Posterior cingulate gyrus (tissue), 11 donors: ENCODE data around the gene IRF9.
A peak's percentile ranks its signal among the peaks of the same experiment; 100 is the strongest.

Experiments
- DNase-seq, 10 donors: peaks; one replicate each; pipeline versions ENCODE4 v3.0.0 to v3.0.0-alpha.2; 2020 to 2021; ENCODE audit warnings: mixed read lengths in 3 of 10
- intact Hi-C: fragments of 100-400 bp; cut with DNase I; formaldehyde crosslinking; loops from one replicate; pipeline ENCODE4 v1.15.1; 2023

Gene IRF9

DNA sequence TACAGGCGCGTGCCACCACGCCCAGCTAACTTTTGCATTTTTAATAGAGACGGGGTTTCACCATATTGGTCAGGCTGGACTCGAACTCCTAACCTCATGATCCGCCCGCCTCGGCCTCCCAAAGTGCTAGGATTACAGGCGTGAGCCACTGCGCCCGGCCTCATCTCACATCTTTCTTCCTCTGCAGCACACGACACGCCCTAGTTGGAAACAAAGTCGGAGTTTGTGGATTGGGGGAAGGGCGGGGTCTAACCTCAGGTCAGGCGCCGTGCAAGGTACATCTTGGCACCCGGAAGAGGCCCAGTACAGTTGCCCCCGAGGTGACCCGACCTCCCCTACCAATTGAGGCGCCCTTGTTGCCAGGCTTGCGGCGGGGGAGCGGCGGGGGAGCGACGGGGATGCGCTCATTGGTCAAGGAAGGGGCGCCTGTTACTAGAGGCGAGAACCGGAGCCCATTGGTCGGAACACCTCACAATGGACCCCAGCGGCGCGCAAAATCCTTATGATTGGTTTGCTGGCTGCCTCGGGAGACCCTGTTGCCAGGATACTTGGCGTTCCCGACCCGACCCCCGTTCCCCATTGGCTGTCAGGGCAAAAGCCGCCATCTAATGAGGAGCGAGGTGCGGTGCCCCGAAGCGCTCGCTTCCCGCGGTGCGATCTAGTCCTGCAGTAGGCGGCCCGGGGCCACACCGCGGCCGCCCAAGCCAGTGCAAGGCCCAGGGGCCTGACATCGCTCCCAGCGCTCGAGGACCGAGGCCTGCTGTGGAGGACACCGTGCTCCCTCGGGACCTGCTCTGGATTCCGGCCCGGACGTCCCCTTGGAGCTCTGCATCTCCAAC, 10.6 kb downstream of the IRF9 start, which contains the start of gene REC8:
REC8 (plus strand) TSS at position 659 of the 839 bp plus-strand sequence. CDS start 473 bp downstream, outside the sequence.
- intact Hi-C loops, result no loop called here
- peak; percentile 80 to 99 (median 94) for DNase-seq

DNA sequence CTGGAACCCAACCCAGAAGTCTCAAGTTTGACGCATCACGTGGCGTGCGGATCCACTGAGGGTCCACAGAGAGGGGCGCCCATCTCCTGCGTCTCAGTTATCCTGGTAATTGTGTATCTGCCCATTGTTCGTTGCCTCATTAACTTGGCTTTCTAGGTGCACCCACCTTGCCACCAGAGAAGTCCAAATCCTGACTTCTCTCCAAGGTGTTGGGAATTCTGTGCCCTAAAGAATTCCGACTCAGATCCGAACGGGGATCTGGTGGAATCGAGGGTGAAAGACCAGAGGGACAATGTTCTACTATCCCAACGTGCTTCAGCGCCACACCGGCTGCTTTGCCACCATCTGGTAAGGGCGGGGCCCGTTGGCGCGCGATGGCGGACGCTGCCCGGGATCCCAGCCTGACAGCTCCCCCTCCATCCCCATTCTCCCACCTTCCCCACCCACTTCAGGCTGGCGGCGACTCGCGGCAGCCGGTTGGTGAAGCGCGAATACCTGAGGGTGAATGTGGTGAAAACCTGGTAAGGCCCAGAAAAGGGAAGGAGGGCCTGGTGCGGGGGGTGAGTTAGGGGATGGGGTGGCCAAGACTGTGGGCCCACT, 11.3 kb downstream of the IRF9 start:
- peak in 5 of 10 donors; percentile 18 to 86 (median 76) for DNase-seq
- intact Hi-C loops, result no loop called here

DNA sequence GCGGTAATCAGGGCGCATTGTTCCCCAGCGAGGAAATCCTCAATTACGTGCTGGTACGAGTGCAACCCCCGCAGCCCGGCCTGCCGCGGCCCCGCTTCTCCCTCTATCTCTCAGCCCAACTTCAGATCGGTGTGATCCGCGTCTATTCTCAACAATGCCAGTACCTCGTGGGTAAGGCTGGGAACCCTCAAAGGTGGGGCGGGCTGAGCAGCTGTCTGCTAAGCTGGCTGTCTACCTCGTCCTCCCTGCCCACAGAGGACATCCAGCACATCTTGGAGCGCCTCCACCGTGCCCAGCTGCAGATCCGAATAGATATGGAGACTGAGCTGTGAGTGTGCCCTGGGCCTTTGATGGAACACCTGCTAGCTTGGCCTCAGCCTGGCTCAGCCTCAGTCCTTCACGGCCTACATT, 11.8 kb downstream of the IRF9 start:
- intact Hi-C loops, result no loop called here
- DNase-seq, result peak in 7 of 10 donors; percentile 19 to 90 (median 55)

DNA sequence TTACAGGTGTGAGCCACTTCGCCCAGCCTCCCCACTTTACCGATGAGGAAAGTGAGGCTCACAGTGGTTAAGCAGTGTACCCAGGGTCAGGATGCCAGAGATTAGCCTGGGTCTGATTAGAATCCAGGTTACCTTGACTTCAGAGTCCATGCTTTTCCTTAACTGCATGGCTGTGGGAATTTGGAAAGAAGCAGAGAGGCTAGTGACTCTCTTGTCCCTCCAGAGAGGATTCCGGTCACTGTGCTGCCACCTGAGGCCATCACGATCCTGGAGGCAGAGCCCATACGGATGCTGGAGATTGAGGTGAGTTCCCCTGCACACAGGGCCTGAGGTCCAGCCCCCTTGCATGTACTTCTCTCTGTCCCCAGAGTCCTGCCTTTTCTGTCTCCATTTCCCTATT, 15.5 kb downstream of the IRF9 start:
- peak in 1 of 10 donors; percentile 5 for DNase-seq
- intact Hi-C loops, result no loop called here

DNA sequence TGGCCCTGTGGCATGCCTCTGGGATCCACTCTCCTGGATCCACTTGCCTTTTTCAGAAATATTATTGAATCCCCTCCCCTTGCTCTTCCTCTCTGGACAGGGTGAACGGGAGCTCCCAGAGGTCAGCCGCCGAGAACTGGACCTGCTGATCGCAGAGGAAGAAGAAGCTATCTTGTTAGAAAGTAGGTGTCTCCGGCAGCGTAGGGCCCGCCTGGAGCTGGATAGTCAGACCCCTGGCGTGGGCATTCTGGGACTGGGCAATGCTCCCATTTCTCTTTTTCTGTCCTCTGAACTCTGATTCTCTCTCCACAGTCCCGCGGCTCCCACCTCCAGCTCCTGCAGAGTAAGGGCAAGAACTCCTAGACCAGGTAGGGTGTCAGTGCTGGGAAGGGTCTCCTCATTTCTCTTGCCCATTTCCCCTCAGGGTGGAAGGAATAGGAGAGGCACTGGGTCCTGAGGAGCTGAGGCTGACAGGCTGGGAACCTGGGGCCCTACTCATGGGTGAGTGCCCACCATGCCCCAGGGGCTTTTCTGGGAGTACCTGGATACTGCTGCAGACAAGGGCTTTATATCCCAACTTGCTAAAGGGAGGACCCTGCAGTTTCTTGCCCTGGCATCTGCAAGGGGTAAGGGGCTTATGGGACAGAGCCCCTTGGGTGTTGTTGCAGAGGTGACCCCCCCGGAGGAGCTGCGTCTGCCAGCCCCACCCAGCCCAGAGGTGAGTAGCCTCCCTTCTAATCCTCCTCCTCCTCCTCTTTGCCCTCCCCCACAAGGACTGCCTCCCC, 16.2 kb downstream of the IRF9 start:
- DNase-seq, result peak in 1 of 10 donors; percentile 39
- intact Hi-C loops, result no loop called here

DNA sequence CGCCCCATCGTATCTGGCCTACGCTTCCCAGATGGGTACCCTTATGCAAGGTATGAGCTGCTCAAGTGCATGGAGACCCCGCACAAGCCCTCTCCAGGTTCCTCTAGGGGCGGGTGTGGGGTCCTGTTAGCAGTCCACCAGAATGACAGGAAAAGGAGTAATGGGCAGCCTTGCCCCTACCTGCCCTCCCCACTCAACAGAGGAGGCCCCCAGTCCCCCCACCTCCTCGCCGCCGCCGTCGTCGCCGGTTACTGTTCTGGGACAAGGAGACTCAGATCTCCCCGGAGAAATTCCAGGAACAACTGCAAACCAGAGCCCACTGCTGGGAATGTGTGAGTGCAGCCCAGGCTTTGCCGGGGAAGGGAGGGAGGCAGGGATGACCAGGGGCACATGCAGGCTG, 16.8 kb downstream of the IRF9 start:
- DNase-seq, result peak in 1 of 10 donors; percentile 46
- intact Hi-C loops, result no loop called here

DNA sequence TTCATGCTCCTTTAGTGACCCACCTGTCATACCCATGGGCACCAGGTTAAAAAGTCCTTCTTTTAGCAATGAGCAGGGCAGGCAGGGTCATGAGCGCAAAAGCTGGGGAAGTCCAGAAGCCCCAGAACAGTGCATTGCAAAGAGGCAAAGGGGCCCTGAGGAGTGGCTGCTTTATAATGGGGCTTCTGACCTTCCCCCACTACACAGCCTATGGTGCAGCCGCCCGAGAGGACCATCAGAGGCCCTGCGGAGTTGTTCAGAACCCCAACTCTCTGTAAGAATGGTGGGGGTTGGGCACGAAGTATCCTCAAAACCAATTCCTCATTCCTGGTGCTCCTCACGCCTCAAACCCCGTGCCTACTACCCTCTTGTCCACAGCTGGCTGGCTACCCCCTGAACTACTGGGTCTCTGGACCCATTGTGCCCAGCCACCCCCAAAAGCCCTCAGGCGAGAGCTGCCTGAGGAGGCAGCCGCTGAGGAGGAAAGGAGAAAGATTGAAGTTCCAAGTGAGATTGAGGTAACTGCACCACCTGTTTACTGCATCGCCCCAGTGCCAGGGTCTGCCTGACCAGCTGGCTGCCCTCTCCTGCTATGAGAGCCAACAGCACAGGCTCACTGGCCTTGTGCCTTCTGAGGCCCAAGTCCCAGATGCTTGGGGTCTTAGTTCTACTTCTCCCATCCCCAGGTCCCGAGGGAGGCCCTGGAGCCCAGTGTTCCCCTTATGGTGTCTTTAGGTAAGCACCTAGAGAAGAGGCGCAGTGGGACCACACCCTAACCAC, 17.5 kb downstream of the IRF9 start:
- DNase-seq, result peak in 1 of 10 donors; percentile 19
- intact Hi-C loops, result no loop called here

DNA sequence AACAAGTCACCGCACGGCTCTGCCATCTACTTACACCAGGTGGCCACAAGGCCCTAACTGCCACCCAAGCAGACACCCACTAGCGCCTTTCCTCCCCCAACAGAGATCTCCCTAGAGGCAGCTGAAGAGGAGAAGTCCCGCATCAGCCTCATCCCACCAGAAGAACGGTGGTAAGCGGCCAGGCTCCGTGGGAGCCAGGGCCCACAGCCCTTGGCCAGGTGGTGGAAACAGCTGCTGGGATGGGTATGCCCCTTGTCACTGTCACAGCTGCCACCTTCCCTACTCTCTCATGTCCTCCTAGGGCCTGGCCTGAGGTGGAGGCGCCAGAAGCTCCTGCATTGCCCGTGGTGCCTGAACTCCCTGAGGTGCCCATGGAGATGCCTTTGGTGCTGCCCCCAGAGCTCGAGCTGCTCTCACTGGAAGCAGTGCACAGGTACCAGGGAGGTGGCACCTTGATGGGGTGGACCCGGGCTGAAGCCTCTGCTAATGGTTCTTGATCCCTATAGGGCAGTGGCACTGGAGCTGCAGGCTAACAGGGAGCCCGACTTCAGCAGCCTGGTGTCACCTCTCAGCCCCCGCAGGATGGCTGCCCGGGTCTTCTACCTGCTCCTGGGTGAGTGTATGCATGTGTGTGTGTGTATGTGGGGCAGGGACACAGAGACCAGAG, 18.4 kb downstream of the IRF9 start:
- DNase-seq, result peak in 1 of 10 donors; percentile 67
- intact Hi-C loops, result no loop called here

DNA sequence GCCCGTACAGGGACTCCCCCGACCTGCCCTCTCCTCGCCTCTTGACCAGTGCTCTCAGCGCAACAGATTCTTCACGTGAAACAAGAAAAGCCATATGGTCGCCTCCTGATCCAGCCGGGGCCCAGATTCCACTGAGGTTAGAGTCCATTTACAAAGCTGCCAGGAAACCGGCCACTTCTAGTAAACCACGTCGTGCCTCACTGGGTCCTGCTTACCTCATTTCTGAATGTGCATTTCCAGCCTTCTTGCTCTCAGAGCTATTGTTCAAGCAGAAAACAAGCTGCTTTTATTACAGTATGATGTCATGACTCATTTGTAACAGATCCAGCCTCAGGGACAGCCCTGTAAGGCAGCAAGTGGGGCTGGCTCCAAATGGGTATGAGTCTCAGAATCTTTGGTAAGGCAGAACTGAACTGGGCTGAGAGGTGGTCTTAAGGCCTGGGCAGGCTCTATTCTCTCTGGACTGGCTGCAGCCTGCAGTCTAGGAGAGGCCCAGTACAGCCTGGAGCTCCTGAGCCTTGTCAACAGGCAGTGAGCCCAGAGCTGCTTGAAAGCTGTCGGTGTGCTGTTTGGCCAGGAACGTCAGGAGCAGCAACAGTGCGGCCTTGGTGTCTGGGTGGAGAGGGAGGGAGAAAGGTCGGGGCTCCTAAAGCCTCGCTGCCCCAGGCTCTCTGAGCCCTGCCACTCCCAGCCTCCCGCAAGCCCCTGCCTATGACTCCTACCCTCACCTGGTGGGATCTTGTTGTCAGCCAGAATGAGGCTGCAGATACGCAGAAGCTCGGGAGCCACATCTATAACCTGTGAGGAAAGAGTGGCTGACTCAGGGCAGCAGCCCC, 19.1 kb downstream of the IRF9 start:
- intact Hi-C loops, result no loop called here
- peak in 2 of 10 donors; percentile 23 to 70 for DNase-seq

DNA sequence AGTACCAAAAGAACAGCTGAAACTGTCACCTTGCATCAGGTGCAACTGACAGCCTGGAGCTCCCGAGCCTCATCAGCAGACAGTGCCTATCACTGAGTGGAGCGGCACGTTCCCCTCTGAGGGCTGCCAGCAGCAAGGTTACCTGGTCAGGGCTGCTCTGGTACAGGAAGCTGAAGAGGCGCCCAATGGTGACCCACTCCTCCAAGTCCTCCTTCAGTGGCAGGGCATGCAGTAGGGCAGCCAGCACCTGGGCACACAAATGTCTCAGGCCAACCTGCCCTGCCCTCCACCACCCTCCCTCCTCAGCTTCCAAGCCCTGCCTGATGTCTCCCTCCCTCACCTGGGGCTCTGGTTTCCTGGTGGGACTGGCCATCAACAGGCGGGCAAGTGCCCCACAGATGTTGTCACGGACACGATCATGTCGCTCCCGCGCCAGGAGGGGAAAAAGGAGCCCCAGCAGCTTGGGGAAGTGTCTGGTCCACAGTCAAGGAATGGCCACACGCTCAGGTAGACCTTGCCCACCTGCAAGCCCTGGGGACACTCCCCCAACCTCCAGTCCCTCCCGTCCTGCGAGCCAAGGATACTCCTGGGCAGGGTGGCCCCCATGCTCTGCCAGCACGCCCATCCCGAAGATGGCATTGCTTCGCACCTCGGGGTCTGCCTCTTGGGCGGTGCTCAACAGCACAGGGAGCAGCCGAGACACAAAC, 20.5 kb downstream of the IRF9 start:
- intact Hi-C loops, result no loop called here
- peak in 2 of 10 donors; percentile 49 to 77 for DNase-seq

DNA sequence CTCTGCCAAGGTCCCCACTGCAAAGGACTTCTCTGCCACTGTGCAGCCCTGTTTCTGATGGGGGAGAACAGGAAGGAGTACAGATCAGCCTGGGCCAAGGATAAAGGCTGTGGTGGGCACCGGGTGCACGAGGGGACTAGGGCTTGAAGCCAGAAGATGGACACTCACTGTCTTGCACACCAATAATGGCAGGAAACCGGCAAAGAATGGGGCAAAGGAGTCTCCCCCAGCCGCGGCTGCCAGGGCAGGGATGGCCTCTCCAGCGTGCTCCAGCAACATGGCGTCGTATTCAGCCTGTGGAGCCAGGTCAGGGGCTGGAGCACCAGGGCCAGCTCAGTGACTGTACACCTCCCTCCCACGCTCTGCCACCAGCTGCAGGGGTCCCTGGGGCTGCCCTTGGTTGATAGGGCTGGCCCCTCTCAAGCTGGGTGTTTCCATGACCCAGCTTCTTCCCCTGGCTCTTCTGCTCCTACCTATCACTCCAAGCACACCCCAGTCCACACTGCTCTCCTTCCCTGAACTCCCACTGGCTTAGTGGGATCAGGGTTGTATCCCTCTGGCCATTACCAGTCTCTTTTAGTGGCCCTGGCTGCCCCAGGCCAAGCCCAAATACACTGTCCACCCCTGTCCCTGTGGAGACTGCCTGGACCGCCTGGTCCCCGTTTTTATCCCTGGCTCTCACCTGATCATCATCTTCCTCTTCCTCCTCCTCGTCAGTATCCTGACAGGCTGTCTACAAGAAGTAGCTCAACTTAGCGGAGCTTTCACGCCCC, 21.2 kb downstream of the IRF9 start:
- intact Hi-C loops, result no loop called here
- DNase-seq, result peak in 2 of 10 donors; percentile 64 to 71

DNA sequence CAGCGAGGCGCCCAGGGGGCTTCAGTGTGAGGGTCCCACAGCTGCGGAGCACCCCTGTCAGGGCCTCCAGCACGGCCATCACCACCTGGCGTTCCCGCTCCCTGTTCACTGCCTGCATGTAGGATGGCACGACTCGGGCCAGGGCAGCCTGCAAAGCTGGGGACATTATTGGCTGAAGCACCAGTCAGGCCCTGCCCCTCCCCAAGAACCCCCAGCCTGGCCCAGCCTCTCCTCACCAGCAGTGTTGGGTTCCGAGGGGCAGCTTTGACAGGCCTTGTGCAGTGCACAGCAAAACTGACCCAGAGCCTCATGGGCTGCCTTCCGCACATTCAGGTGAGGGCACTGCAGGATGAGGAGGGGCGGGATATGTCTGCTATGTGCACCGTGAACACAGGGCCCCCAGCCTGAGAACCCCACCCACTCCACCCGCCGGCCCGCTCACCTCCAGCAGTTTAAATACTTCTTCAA, 22.0 kb downstream of the IRF9 start:
- intact Hi-C loops, result no loop called here
- peak in 2 of 10 donors; percentile 58 to 75 for DNase-seq

DNA sequence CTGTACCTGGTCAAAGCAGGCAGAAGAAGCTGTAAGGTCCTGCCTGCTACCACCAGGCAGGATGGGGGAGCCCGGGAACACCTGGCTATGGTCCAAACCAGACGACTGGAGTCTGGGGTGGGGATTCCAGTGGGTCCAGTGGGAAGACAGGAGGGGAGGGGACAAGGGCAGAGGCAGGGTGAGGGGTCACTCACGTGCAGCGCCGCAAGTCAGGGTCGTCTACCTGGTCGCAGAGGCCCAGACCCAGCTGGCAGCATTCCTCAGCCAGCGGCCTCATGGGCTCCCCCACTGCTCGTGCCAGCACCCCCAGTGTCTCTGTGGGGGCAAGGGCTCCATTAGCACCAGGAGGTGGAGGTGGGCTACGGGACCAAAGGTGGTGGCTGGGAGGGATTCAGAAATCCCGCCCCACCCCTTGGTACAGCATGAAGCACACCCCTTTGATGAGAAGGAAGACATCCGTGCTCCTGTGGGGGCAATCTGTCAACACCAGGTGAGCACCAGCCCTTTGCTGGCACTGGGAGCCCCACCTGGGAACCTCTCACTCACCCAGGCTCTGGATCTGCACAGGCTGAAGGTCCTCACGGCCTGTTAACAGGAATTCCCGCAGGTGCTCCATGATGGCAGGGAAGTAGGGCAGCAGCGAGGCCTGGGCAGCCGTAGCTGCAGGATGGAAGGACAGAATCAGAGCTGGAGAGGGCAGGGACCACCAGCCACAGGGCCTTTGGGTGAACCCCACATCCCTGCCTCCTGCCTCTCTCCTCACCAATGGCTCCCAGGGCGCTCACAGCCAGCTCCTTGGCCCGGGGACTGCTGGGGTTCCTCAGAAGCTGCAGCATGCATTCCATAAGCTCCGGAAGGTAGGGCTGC, 23.3 kb downstream of the IRF9 start:
- DNase-seq, result peak in 2 of 10 donors; percentile 42 to 74
- intact Hi-C loops, result no loop called here

DNA sequence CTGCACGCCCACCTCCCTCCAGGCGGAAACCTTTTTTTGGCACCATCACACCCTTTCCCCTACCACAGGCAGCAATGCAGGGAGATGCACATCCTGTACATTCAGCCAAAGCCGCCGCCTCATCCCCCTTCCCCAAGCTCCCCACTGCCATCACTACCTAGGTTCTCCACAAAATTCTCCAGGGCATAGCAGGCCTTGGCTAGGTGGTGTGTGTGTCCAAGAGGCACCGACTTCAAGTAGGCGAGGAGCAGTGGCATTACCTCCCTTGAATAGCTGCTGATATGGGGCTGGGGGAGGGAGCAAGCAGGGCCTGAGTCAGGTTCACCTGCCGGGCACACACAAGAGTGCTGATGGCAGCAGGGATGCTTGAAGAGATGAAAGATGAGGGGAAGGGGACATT, 24.0 kb downstream of the IRF9 start:
- intact Hi-C loops, result no loop called here
- peak in 1 of 10 donors; percentile 43 for DNase-seq

DNA sequence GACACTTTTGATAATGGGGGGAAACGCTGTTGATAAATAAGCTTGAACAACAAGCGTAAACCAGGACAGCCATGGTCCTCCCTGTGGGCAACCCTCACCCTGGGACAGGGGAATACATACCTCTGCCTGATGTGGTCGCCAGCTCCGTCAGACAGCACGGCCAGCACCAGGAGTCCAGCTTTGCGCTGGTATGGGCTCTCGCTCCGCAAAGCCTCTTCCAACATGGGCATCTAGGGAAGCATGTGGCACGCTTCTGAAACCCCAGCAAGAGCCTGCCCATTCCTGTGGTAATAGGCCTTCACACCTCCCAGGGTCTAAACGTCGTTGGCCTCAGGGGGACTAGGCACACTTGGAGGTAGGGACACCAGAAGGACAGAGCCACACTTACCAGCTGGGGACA, 24.7 kb downstream of the IRF9 start:
- intact Hi-C loops, result no loop called here
- peak in 2 of 10 donors; percentile 30 to 71 for DNase-seq

DNA sequence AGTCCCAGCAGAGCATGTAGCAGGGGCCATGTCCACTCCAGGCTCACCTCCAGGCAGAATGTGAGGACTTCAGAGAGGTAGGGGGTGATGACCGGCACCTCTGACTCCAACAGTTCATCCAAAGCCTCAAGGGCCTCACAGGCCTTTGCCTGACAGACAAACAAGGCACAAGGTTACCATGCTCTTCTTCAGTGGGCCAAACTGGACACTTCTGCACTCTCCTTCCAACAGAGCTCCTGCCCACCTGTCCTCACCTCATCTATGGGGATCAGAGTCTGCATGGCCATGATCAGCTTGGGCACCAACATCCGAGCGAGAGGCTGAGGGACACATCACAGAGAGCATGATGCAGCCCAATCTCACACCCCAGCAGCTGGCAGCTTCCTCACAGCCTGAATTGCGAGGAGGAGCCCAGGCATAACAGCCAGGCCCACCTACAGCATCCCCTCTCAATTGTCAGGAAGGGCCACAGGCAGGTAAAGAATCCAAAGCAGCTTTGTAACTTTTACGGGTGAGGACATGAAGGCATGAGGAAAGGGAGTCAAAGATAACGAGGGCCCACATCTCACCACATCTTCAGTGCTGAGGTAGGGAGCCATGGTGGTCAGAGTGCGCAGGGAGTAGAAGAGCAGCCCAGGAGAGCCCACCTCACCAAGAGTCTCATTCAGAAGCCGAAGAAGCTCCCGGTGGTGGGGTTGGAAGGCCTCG, 25.9 kb downstream of the IRF9 start:
- intact Hi-C loops, result no loop called here
- DNase-seq, result peak in 1 of 10 donors; percentile 70
